Measurements from ENCODE around the gene ADGRG2.
A peak's percentile ranks its signal among the peaks of the same experiment; 100 is the strongest.
"Not testable (repeated sequence)": the region's sequence is repeated elsewhere in the genome, so short reads cannot be mapped to it uniquely, and the experiment has no call there.

The ADGRG2 gene

DNA sequence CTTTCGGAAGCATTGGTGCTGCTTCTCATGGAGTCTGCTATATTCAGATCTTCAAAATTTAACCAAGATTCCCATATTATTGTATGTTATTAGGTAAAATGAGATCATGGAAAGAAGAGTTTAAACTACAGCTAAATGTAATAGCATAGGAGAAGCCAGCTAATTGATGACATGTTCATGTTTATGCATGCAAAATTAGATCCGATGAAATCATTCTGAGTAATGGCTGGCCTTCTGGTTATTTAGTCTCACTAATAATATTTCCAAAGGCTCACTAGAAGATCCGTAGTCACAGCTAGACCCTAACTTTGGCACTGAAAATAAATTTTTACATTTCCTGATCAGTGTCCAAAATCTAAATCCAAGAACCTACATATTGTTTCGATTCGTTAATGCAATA is 118.5 kb downstream of the ADGRG2 start:
- DNase-seq: no peak

DNA sequence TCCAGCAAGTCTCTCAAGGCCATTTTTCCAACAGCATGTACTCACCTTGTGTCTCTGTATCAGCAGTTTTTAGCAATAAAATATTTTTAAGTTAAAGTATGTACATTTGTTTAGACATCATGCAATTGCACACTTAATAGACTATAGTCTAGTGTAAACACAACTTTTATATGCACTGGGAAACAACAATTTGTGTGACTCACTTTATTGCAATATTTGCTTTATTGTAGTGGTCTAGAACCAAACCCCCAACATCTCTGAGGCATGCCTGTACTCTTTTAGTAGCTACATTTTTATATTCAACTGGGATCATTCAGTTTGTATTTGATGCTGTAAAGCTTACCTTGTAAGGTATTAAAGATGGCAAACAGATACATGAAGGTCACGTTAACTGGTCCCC is 123.6 kb downstream of the ADGRG2 start:
- DNase-seq: no peak

DNA sequence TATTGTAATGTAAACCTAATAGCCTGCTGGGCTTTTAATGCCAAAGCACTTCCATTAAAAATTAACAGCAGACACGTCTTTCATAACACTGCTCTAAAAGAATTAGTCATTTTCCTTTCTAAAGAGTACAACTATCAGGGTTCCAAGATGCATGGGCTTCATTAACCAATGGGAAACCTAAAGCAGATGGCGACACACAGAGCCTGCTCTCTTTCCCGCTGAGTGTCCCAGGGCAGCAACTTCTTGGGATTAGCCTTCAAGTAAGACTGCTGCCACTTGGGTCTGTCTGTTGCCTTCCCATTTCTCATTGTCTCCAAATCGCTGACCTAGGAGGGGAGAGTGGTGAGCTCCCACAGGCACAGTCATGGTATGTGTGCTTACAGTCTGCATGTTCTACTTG is 124.4 kb downstream of the ADGRG2 start:
- DNase-seq: no peak

DNA sequence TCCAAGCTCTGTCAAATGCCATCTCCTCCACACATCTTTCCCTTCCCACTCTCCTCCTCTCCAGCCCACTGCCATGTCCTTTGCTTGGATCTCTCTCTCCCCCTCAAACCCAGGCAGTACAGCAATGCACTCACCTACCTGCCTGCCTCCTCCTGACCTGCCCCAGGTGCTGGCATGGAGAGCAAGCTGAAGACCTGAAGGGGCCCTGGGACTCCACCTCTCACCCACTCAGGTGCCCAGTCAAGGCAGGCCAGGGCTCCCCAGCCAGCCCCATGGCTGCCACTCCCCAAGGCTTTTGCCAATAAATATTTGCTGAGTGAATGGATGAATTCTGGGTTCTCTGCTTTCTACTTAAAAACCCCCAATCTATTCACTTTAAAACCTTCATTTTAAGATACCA is 125.7 kb downstream of the ADGRG2 start:
- no peak for DNase-seq

DNA sequence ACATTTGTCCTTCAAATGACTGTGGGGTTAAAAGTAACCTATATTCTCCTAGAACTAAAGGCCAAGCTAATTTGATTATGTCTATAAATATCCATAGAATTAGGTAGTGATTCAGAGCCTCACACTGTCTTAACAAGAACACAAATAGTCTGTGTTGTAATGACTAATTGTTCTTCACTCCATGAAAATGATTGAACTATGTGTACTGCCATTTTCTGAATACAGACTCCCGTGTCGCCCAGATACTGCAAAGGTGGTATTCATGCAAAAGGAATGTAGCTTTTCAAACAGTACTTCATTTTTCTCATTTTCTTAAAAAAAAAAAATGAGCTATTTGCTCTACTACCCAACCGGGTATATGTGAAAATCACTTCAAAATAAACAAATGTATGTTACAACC is 127.0 kb downstream of the ADGRG2 start:
- DNase-seq: no peak

DNA sequence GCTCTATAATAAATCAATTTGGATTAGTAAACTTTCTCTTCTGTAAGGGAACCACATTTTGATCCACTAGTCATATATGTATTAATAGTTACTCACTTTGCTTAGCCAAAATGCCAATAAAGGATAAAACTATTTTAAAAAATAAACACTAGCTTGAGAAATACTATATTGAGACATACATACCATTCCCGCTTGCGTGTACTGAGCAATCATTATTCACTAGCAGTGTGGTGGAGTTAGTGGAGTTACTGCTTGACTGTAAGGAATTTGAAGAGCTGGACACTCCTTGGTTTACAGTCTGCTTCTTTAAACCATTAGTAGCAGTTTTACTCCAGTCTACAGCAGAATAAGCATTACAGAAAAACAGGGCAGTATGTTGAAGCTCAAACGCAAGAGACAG is 127.6 kb downstream of the ADGRG2 start:
- DNase-seq: no peak

DNA sequence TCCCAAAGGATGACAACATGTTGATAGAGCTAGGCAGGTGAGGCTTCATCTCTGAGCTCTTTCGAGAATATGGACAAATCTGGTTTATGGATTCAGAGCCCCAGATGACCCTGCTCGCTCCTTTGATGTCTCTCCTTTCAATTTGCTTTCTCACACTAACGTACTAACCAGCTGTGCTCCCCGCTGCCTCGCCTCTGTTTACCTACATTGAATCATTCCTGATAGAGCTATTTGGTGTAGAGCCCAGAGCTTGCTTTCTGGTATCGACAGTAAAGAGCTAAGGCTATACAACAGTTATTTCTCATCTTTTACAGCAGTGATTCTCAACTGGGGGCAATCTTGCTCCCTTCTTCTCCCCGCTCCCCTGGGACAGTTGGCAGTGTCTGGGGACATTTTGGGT is 129.4 kb downstream of the ADGRG2 start:
- no peak for DNase-seq

DNA sequence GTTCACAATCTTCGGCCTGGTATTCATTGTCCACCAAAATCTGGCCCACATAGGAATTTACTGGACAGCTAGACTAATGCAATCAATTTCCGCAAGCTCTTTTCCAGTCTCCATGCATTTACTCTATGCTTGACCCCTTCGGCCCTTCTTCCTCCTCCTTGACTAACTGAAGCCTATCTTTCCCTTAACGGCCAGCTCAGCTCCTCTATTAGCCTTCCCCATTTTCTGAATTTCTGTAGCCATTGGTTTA is 137.2 kb downstream of the ADGRG2 start:
- DNase-seq: no peak

DNA sequence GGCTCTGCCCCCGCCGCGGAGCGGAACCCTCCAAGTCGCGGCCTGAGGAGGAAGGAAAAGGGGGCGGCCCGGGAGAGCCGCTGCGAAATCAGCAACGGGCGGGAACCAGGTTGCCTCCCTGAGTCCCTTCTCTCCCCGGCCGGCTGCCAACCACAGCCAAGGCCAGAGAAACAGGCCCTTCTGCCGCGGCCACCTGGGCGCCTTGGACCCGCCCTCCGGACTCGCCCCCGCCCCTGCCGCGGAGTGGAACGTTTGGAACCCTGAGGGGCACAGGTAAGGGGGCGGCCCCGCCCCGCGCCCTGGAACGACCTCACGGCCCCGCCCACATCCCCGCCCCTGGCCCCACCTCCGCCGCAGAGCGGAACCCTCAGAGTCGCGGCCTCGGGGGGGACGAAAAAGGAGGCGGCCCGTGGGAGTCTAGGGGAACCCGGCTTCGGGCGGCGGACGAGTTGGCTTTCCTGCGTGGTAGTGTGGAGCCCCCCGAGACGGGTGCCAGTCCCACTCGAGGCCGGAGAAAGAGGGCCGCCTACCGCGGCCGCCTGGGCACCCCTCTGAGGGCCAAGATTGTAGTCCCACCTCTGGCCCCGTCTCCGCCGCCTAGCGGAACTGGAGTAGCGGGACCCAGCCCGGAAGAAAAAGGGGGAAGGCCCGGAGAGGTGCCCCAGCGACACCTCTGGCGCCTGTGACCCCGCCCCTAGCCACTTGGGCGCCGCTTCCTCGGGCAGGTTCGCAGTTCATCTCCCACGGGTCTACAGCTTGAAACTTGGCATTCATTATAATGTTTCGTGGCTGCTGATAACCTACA is 137.7 kb downstream of the ADGRG2 start:
- peak; percentile 83 to 84 for DNase-seq

DNA sequence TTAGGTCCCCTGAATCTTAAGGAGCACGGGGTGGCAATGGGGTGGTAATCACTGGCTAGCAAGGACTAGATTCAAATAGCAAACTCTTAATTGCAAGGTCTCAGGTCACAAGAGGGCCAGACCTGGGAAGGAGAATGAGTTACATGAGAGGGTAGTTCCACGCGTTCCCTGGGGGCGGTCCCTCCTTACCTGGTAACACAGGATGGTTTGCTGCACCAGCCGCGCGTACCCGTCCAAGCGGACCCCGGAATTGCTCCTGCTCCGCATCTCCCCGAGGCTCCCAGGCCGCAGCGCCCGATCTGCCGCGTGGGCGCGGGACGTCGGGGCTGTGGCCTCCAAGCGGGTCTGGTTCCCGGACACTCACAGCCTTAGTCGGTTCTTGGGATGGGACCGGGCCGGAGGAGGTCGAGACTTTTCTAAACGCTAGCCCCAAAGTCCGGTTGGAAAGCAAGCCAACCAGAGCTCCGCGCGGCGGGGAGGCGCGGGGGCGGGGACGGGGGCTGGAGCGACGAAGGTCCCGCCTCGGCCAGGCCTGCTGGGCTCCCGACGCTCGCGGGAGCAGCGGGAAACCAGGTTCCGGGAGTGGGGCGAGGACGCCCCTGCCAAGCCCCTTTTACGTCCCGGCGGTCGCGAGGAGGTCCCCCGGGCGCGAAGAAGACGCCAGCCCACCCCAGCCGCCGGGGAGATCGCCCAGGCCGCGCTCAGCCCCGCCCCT is 138.4 kb downstream of the ADGRG2 start, which contains the start of gene PHKA2:
Gene PHKA2 (minus strand): TSS at position 449 of the 715 bp plus-strand sequence. CDS start 182 bp downstream, at position 267.
- DNase-seq: peak; percentile 48 to 62

DNA sequence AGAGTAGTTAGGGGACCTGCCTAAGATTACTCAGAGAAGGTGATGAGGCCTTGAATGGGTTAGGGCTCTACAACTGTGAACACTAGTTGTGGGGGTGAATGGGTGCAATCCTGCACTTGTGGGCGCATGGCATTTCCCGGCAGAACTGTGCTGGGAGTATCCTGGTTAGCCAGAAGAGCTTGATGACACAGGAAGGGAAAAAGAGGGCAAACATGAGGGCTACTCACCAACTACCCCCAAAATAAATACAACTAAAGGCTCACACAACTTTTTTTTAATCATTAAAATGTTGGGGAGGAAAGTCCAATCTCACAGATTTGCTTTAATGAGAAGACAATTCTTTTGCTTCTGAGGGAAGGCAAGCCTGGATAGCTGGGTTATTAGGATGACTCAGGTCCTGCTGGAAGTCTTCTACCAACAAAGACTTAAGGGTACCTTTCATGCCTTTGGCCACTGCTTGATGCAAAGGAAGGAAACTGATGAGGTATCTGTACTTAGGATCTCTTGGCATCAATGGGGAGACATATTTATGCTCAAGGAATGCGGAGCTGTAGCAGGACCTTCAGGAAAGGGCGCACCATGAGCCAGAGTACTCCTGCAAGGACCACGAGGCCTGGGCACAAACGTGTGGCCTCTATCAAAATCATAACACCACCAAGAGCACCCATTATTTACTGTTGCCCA is 141.0 kb downstream of the ADGRG2 start:
- no peak for DNase-seq

DNA sequence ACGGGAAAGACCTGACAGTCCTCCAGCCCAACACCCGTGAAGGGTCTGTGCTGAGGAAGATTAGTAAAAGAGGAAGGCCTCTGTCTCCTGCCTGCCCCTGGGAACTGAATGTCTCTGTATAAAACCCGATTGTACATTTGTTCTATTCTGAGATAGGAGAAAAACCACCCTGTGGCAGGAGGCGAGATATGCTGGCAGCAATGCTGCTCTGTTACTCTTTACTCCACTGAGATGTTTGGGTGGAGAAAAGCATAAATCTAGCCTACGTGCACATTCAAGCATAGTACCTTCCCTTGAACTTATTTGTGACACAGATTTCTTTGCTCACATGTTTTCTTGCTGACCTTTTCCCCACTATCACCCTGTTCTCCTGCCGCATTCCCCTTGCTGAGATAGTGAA is 142.0 kb downstream of the ADGRG2 start:
- not testable (repeated sequence) for DNase-seq

DNA sequence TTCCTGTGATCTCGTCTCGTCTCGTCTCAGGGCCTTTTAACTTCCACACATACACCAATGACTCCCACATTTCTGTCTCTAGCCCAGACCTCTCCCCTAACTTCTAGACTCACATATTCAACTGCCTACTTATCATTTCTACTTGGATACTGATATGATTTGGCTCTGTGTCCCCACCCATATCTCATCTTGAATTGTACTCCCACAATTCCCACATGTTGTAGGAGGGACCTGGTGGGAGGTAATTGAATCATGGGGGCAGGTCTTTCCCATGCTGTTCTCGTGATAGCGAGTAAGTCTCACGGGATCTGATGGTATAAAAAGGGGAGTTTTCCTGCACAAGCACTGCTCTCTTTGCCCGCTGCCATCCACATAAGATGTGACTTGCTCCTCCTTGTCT is 147.3 kb downstream of the ADGRG2 start:
- no peak for DNase-seq

DNA sequence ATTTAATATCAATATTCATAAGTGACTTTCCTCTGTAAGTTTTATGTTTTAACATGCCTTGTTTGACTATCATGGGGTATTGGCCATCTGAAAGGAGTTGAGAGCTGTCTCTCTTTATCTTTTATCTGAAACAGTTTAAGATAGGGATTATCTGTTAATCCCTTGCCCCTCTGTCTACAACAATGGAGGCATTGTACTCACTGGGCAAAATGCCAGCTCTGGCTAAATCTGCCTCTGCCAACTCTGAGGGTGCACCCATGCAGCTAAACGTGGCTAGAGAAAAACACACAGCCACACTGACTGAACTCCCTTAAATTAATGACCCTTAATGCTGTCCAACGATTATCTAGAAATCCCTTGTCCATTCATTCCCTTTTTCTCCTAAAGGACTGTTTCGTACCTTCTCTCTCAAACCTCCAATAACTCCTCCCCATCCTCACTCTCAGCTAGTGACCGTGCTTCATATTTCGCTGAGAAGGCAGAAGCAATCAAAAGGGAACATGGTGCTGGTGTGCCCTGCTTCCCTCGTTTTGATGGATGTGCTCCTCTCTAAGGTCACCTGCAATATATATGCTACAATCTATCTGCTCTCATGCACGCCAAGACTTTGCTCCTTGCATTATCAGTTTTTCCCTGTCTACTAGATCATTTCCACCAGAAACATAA is 148.6 kb downstream of the ADGRG2 start:
- DNase-seq: no peak

DNA sequence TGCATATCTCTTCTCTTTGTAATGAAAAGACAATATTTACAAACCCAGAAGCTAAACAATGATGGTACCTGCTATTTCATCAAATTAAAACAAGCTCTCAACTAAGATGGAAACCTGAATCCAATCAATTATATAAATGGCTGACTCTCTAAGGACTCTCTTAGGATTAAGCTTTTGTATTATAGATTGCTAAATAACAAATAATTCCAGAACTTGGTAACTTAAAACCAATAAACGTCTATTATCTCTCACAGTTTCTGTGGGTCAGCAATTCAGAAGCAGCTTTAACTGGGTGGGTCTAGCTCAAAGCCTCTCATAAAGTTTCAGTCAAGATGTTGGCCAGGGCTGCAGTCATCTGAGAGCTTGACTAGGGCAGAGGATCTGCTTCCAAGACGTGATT is 150.8 kb downstream of the ADGRG2 start:
- DNase-seq: no peak

DNA sequence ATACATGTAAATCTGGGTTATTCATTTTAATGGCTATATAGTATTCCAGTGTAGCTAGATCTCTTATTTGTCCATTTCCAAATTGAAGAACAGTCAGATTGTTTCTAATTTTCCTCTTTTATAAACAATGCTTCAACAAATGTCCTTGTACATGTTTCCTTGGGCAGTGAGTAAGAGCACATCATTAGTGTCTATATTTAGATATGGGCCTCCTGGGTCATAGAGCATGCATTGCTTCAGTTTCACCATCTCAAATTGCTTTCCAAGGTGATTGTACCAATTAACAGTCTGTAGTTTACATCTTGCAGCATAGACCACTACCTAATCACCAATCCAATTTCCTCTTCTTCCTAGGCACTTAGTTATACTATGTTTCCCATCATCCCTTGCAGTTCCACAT is 151.8 kb downstream of the ADGRG2 start:
- no peak for DNase-seq

DNA sequence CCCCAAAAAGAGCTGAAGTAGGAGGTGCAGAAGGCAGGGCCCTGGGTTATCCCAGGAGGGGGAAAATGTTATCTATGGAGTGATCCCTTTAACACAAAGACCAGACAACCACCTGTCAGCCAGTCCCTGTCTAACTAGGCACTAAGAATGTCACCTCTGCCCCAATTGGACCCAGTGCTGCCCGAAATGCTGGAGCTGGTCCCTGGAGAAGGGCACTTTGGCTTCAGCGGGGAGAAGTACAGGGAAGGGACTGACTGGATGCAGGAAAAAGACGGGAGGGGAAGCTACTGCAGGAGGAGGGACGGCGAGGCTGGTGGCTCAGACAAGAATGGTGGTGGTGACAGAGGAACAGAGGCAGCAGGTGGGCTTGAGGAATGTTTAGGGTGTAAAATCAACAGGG is 155.6 kb downstream of the ADGRG2 start:
- no peak for DNase-seq

DNA sequence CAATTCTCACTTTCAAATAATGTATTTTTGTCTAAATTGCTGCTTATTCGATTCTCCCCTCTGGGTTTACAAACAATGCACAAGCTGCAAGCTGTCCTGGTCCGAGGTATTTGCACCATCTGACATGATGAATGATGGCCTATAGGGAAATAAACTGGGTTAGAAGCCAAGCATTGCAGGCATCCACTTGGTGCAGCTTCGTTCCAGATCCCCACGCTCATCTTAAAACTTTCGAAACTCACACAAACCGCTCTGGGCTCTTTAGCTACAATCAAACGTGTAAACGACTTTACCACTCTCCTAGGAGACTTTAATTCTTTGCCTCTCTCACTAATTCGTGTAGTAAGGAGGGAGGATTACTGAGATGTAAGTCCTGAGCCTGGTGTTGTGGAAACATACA is 157.4 kb downstream of the ADGRG2 start:
- DNase-seq: no peak

DNA sequence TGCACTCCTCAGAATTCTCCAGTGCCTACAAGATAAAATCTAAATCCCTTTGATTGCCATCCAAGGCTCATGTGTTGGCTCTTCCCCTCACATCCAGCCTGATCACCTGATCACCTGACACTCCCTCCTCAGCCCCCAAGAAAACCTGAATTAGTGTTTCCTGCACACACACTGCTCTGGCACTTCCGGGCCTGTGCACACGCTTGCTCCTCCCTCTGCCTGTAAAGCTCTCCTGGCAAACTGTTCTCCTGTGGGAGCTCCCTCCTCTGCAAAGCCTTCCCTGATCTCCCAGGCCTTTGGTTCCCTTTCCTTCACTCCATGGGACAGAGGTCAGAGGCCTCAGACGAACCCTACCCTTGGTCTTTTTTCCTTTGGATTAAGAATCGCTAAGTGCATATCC is 158.2 kb downstream of the ADGRG2 start:
- DNase-seq: no peak

DNA sequence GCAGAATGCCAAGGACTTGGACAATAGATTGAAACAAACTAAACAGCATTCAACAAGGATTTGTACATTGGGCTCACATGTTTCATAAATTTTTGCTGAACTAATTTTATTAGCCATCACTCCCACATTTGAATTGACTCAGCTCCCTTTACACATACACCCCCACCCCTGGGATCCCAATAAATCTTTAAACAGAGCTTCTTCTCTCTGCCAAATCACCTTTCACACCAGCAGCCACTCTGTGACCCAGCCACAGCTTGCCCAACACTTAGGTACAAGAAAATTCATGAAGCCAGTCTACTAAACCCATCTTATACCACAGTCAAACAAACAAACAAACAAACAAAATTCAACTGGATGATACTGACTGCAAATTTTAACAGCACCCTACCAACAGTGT is 159.9 kb downstream of the ADGRG2 start:
- DNase-seq: no peak

DNA sequence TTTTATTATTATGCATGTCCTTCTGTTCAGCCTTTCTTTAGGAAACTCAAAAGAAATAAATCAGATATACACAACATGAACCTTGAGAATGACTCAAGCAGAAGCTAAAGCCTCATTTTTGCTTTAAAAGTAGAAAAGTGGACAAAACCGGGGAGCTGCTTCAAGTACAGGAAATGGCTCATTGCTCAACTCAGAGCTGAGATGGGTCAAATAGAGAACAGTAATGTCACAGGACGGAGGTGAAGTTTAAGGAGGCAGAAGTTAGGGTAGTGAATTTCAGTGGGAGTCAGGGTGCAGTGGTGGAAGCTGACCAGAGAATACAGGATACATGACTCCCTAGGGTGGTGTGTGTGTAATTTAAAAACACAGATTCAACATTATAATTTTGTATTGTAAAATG is 160.6 kb downstream of the ADGRG2 start:
- DNase-seq: no peak

DNA sequence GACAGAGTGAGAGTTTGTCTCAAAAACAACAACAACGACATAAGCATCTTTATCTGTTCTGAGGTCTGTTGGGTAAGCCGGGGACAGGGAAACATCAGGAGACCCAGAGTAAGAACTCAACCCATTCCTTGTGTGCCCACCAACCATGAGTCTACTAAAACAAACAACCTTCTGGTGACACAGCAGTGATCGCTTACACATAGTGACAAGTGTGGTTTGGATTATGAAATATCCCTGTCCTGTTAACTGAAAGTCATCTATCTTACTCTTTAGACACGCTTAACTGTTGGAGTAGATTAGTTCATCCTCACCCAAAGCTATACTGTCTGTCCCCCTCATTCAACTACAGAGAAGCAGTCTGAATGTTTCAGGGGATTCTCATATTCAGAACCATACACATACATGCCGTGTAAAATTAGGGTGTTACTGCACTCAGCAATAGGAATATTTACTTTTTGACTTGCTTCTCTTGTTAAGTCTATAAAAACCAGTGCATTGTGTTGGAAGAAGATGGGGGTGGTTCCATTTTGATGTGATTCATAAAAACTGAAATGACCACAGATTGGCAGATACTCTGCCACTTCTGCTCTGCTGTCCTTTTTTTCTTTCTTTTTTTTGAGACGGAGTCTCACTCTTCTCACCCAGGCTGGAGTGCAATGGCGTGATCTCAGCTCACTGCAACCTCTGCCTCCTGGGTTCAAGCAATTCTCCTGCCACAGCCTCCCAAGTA is 165.8 kb downstream of the ADGRG2 start:
- DNase-seq: no peak

DNA sequence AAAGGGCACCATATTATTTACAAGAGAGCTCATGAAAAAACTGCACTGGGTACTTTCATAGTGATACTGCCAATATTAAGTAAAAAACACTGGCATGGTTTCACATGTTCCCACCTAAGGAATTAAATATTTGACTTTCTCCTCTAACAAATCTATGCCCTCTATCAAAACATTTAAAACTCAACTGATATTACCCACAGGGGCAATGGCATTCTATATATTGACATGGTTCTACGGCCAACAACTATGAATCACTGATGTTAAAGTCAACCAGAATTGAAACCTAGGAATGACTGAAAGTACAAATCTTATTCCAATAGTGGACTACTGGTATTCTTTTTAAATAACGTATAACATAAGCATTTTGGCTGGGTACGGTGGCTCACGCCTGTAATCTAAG is 166.6 kb downstream of the ADGRG2 start:
- no peak for DNase-seq

All from stimulated activated CD4-positive, alpha-beta T cell treated with anti-CD3 and anti-CD28 coated beads, Interleukin-2, amount 100 ng/mL, for 24 hours (primary cell).